KBM-7 (cell line): ENCODE measurements around the gene FARSA.
"Not testable (repeated sequence)": the region's sequence is repeated elsewhere in the genome, so short reads cannot be mapped to it uniquely, and the experiment has no call there.

Experiments
- DNase-seq: peaks from one replicate; pipeline ENCODE4 v3.0.0-alpha.2; 2015
- in situ Hi-C: fragments of 300-500 bp; cut with MboI; formaldehyde crosslinking; loops from 2 replicates; pipeline ENCODE4 v1.14.3; 2020; ENCODE audit warnings: low sequenced_read_pairs, low pct_unique_long_range_greater_than_20kb, mixed read lengths

The FARSA gene

GRCh38 chr19:12955996-12956395 is 22.5 kb upstream of the FARSA start:
- in situ Hi-C loops, result no loop called here
- DNase-seq, result no peak

- DNase-seq, in situ Hi-C loops: not testable (repeated sequence)
These were observed 22.1 kb upstream of the FARSA start for GRCh38 chr19:12955575-12955974.

- in situ Hi-C loops, result no loop called here
- DNase-seq, result no peak
These were observed 21.1 kb upstream of the FARSA start for GRCh38 chr19:12954612-12954962.

- in situ Hi-C loops, result no loop called here
- no peak for DNase-seq
These were observed 20.5 kb upstream of the FARSA start for GRCh38 chr19:12953799-12954611.

- no peak for DNase-seq
- in situ Hi-C loops, result no loop called here
These were observed 19.8 kb upstream of the FARSA start for GRCh38 chr19:12953138-12953798.

- DNase-seq, result no peak
- in situ Hi-C loops, result no loop called here
These were observed 19.1 kb upstream of the FARSA start for GRCh38 chr19:12952488-12953137.

GRCh38 chr19:12952050-12952449 is 18.5 kb upstream of the FARSA start:
- DNase-seq, in situ Hi-C loops: not testable (repeated sequence)

GRCh38 chr19:12949363-12950283 is 16.1 kb upstream of the FARSA start:
- in situ Hi-C loops, result no loop called here
- DNase-seq, result no peak

- in situ Hi-C loops, result no loop called here
- DNase-seq, result no peak
These were observed 15.3 kb upstream of the FARSA start for GRCh38 chr19:12948612-12949362.

GRCh38 chr19:12947702-12948611 is 14.4 kb upstream of the FARSA start:
- DNase-seq, result no peak
- in situ Hi-C loops, result no loop called here

GRCh38 chr19:12946731-12947496 is 13.4 kb upstream of the FARSA start:
- in situ Hi-C loops, result no loop called here
- no peak for DNase-seq

GRCh38 chr19:12946092-12946721 is 12.7 kb upstream of the FARSA start:
- peak; percentile 58 for DNase-seq
- in situ Hi-C loops, result no loop called here

GRCh38 chr19:12945479-12946091 is 12.1 kb upstream of the FARSA start, which contains the start of gene RAD23A:
TSS of gene RAD23A (plus strand) at chr19:12945862. CDS start at chr19:12945949, 87 bp downstream.
- in situ Hi-C loops, result no loop called here
- peak; percentile 98 for DNase-seq

GRCh38 chr19:12944104-12944674 is 10.7 kb upstream of the FARSA start:
- no peak for DNase-seq
- in situ Hi-C loops, result no loop called here

GRCh38 chr19:12943437-12944044 is 10.0 kb upstream of the FARSA start:
- in situ Hi-C loops, result no loop called here
- no peak for DNase-seq
